SW 1271 (cell line): Measurements from ENCODE around the gene HOMER3.
"Not testable (repeated sequence)": the region's sequence is repeated elsewhere in the genome, so short reads cannot be mapped to it uniquely, and the experiment has no call there.

Source experiments
- DNase-seq, 2 experiments: peaks; one replicate each; lab custom pipeline; 2025; lab: John Stamatoyannopoulos, UW

HOMER3 gene

GRCh38 chr19:18924684-18925213 is 16.3 kb downstream of the HOMER3 start:
- no peak for DNase-seq

GRCh38 chr19:18922228-18922985 is 18.6 kb downstream of the HOMER3 start:
- DNase-seq = no peak

- DNase-seq = no peak
Measured at GRCh38 chr19:18921593-18921992, 19.4 kb downstream of the HOMER3 start.

GRCh38 chr19:18920400-18920799 is 20.6 kb downstream of the HOMER3 start:
- DNase-seq = no peak

- DNase-seq = no peak
Measured at GRCh38 chr19:18919900-18920214, 21.2 kb downstream of the HOMER3 start.

- peak; percentile 99 for DNase-seq
Measured at GRCh38 chr19:18919086-18919899, 21.7 kb downstream of the HOMER3 start, which contains the start of the genes COPE and DDX49. COPE (minus strand) TSS chr19:18919387; CDS start chr19:18919348, 39 bp downstream. DDX49 (plus strand) TSS chr19:18919715; CDS start chr19:18919742, 27 bp downstream.

- not testable (repeated sequence) for DNase-seq
Measured at GRCh38 chr19:18917593-18917992, 23.4 kb downstream of the HOMER3 start.

GRCh38 chr19:18915639-18916038 is 25.4 kb downstream of the HOMER3 start:
- peak in 1 of 2 experiments; percentile 50 for DNase-seq

GRCh38 chr19:18913466-18913865 is 27.6 kb downstream of the HOMER3 start:
- no peak for DNase-seq

GRCh38 chr19:18912933-18913332 is 28.1 kb downstream of the HOMER3 start:
- DNase-seq = no peak

- no peak for DNase-seq
Measured at GRCh38 chr19:18910801-18911436, 30.1 kb downstream of the HOMER3 start.

- no peak for DNase-seq
Measured at GRCh38 chr19:18910010-18910409, 31.0 kb downstream of the HOMER3 start.

- DNase-seq = no peak
Measured at GRCh38 chr19:18908917-18909619, 31.9 kb downstream of the HOMER3 start.

- DNase-seq = no peak
Measured at GRCh38 chr19:18906605-18907519, 34.2 kb downstream of the HOMER3 start.

- no peak for DNase-seq
Measured at GRCh38 chr19:18905513-18906236, 35.3 kb downstream of the HOMER3 start.

GRCh38 chr19:18905058-18905456 is 36.0 kb downstream of the HOMER3 start:
- no peak for DNase-seq

GRCh38 chr19:18904334-18905057 is 36.5 kb downstream of the HOMER3 start:
- DNase-seq = no peak

- DNase-seq = no peak
Measured at GRCh38 chr19:18903156-18904037, 37.6 kb downstream of the HOMER3 start.
